ENCODE data around the gene BCAS4. TPM values are rescaled to one million over a fixed set of nuclear protein-coding genes. Genes with fewer than 3 reads are reported as not detected.
"Not testable (repeated sequence)": the region's sequence is repeated elsewhere in the genome, so short reads cannot be mapped to it uniquely, and the experiment has no call there.

The BCAS4 gene
- total RNA-seq, 4 donors from 2014 or later, result 0.66 to 91.6 (median 1.9) TPM

GRCh38 chr20:50798650-50799049, 3.8 kb downstream of the BCAS4 start:
- Histone ChIP-seq H3K36me3 (no peaks in the 10 kb centered on the region), H3K9me3 (no peaks in the 10 kb centered on the region), H3K4me1 (peaks cover 0 to 16% (median 1%) of the 10 kb centered on the region in 4 donors), H3K27ac (peak overlapping the region in 2 of 4 donors; percentile 63 to 77), H3K4me3 (no peak overlapping the region), H3K27me3 (no peaks in the 10 kb centered on the region)
- peak in 1 of 3 donors; percentile 5 for DNase-seq
- TF ChIP-seq, protein P1, sequence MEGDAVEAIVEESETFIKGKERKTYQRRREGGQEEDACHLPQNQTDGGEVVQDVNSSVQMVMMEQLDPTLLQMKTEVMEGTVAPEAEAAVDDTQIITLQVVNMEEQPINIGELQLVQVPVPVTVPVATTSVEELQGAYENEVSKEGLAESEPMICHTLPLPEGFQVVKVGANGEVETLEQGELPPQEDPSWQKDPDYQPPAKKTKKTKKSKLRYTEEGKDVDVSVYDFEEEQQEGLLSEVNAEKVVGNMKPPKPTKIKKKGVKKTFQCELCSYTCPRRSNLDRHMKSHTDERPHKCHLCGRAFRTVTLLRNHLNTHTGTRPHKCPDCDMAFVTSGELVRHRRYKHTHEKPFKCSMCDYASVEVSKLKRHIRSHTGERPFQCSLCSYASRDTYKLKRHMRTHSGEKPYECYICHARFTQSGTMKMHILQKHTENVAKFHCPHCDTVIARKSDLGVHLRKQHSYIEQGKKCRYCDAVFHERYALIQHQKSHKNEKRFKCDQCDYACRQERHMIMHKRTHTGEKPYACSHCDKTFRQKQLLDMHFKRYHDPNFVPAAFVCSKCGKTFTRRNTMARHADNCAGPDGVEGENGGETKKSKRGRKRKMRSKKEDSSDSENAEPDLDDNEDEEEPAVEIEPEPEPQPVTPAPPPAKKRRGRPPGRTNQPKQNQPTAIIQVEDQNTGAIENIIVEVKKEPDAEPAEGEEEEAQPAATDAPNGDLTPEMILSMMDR (IDR thresholded peaks at IDR 0.05), result no peak
- no peak for TF ChIP-seq POLR2A (IDR thresholded peaks at IDR 0.05)

DNA sequence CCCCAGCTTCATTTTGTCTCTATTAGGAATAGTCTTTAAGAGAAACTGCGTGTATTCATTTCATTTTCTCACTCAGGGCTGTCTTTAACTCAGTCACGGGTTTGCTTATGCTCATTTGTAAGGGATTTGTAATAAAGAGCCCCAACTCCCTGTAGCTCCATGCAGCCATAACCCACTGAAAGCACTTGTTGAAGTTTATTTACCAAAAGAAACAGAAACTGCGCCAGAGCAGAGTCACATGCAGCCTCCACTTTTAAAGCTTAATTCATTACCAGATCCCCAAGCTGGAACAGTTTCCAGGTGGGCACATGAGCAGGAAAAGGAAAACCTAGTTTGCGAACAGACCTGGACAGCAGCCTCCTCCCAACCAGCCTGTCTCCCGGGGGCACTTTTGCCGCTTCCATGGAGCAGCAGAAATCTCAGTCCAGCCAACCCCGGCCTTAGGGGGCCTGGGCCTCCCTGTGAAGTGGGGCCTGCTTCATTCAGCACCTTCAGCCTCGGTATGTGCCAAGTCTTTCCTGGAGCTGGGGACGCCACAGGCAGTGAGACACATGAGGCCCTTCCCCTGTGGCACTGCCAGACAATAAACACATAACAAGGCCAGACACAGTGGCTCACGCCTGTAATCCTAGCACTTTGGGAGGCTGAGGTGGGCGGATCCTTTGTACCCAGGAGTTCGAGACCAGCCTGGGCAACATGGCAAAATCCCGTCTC, 4.5 kb downstream of the BCAS4 start:
- peak in 1 of 3 donors; percentile 32 for DNase-seq

GRCh38 chr20:50799890-50800550, 5.2 kb downstream of the BCAS4 start:
- TF ChIP-seq, protein P1 (IDR thresholded peaks at IDR 0.05), result no peak
- no peak for TF ChIP-seq POLR2A (IDR thresholded peaks at IDR 0.05)
- Histone ChIP-seq H3K4me1 (peaks cover 0 to 6% (median 0%) of the 10 kb centered on the region in 4 donors), H3K27ac (peak overlapping the region in 2 of 4 donors; percentile 63 to 77), H3K4me3 (no peak overlapping the region), H3K27me3 (no peaks in the 10 kb centered on the region), H3K36me3 (no peaks in the 10 kb centered on the region), H3K9me3 (no peaks in the 10 kb centered on the region)
- peak in 2 of 3 donors; percentile 9 to 42 for DNase-seq

More for the DNA sequence above, 4.5 kb downstream of the BCAS4 start:
- TF ChIP-seq POLR2A (IDR thresholded peaks at IDR 0.05), result no peak
- TF ChIP-seq, protein P1 (IDR thresholded peaks at IDR 0.05), result no peak
- H3K4me3 ChIP-seq, result no peak overlapping the region
- H3K9me3 ChIP-seq, result no peaks in the 10 kb centered on the region
- H3K36me3 ChIP-seq, result no peaks in the 10 kb centered on the region
- no peaks in the 10 kb centered on the region for H3K27me3 ChIP-seq
- H3K27ac ChIP-seq, result peak overlapping the region in 2 of 4 donors; percentile 63 to 77
- H3K4me1 ChIP-seq, result peaks cover 0 to 11% (median under 1%) of the 10 kb centered on the region in 4 donors

GRCh38 chr20:50800986-50801746, 6.3 kb downstream of the BCAS4 start:
- H3K36me3 ChIP-seq, result not testable (repeated sequence)

DNA sequence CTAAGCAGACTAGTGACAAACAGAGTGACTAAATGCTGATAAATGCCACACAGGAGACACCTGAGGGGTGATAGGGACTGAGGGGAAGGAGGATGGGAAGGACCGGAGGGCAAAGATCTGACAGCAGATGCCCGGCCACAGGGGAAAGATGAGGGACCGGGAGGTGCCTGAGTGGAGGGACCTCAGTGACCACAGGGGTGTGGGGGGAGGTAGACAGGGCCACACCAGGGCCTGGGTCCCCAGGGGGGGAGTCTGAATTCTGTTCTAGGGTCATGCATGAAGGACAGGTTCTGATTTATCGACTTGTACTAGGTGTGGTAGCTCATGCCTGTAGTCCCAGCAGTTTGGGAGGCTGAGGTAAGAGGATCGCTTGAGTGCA, 6.9 kb downstream of the BCAS4 start:
- H3K4me1 ChIP-seq, result no peaks in the 10 kb centered on the region
- no peaks in the 10 kb centered on the region for H3K27me3 ChIP-seq
- no peaks in the 10 kb centered on the region for H3K36me3 ChIP-seq
- H3K9me3 ChIP-seq, result no peaks in the 10 kb centered on the region
- no peak overlapping the region for H3K27ac ChIP-seq
- no peak overlapping the region for H3K4me3 ChIP-seq
- DNase-seq, result no peak
- TF ChIP-seq POLR2A (IDR thresholded peaks at IDR 0.05), result no peak
- TF ChIP-seq, protein P1 (IDR thresholded peaks at IDR 0.05), result no peak

More at GRCh38 chr20:50800986-50801746, 6.3 kb downstream of the BCAS4 start:
- not testable (repeated sequence) for DNase-seq, H3K27me3 ChIP-seq, H3K4me3 ChIP-seq, H3K4me1 ChIP-seq, H3K9me3 ChIP-seq
- peak overlapping the region in 1 of 4 donors; percentile 77 for H3K27ac ChIP-seq
